Activated CD8-positive, alpha-beta memory T cell treated with anti-CD3 and anti-CD28 coated beads, Interleukin-2, amount 50 U/mL, for 4 hours (primary cell): ENCODE results near the gene ZGPAT.

Experiments
- DNase-seq: peaks from one replicate; pipeline ENCODE4 v3.0.0-alpha.2; 2020

ZGPAT gene

DNA sequence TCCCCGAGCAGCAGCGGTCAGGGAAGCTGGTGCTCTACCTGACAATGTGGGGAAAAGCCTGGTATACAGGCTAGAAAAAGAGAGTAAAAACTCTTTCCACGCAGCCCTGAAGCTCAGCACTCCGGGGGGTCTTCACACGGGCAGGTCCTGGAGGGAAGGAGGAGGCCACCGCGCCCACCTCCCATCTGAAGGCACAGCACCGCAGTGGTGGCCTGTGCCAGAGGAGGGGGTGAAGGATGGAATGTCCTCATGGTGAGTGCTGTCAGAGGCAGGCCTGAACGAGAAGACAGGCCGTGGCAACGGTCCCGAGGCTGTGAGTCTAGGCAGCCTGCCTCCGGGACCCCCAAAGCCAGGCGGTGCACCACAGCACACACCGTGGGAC is 37.6 kb downstream of the ZGPAT start:
- DNase-seq, result no peak

DNA sequence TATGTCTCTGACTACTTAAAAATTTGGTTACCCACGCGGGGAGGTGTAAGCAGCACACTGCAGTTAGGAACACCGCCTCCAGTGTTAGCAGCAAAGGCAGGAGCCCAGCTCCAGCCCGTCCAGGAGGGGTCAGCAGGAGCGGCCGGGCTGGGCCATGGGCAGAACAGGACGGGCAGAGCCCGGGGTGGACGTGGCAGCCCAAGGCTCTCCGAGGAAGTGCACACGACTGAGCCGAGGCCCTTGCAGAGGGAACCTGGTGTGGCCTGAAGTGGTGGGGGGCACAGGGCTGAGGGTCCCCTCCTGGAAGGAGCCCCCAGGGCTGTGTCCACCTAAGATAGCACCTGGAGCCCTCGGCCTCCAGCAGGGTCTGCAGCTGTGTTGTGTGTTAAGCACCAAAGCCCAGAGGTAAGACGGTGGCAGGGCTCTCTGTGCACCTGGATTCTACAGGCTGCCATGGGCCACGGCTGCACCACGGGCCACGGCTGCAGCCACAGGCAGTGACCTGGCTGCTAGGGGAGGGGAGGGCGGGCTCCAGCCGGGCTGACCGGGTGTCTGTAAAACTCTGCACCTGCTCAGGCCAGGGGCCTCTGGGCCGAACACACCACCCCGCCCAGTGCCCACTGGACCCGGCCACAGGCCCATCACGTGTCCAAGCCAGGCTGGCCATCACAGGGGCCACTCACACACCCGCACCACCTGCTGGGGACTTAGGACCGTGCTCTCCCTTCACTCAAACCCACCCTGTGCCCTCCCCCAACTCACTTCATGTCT is 38.3 kb downstream of the ZGPAT start:
- DNase-seq, result no peak

DNA sequence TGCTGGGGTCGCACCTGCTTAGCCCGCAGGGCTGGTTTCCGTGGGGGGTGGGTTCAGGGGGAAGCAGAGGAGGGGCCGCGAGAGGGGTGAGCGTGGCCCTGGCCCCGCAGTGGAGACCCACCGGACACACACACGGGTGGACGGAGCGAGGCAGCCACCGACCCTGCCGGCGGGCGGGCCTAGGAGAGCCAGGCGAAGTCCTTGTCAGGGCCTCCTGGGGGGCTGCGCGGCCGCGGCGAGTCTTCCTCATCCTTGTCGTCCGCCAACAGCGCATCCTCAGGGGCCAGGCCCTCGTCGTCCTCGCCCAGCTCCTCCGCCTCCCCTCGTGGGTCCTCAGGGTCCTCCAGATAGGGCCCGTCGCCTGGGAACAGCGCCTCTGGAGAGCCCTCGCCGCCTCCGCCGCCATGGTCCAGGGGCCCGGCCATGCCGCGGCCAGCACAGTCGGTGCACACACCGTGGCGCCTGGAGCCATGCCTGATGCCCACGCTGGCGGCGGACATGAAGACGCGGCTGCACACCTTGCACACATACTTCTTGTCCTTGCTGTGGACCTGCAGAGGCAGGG is 39.0 kb downstream of the ZGPAT start:
- no peak for DNase-seq

DNA sequence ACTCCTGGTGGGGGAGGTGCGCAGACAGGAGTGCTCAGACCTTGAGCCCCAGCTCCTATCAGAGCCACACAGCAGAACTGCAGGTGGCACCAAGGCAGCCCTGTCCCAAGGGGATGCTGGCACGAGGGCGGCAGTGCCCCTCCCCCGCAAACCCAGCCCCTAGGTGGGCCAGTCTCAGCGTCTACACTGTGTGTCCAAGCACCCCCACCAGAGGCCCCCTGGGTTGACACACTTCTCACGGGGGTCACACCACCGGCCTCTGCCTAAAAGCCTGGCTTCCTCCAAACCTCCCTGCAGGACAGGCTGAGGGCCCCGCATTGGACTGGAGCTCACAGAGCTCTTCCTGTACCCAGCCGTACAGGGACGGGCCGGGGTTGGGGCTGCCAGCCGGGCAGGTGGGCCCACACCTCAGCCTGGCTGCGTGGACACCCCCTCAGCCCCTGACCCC is 39.8 kb downstream of the ZGPAT start:
- DNase-seq, result no peak

DNA sequence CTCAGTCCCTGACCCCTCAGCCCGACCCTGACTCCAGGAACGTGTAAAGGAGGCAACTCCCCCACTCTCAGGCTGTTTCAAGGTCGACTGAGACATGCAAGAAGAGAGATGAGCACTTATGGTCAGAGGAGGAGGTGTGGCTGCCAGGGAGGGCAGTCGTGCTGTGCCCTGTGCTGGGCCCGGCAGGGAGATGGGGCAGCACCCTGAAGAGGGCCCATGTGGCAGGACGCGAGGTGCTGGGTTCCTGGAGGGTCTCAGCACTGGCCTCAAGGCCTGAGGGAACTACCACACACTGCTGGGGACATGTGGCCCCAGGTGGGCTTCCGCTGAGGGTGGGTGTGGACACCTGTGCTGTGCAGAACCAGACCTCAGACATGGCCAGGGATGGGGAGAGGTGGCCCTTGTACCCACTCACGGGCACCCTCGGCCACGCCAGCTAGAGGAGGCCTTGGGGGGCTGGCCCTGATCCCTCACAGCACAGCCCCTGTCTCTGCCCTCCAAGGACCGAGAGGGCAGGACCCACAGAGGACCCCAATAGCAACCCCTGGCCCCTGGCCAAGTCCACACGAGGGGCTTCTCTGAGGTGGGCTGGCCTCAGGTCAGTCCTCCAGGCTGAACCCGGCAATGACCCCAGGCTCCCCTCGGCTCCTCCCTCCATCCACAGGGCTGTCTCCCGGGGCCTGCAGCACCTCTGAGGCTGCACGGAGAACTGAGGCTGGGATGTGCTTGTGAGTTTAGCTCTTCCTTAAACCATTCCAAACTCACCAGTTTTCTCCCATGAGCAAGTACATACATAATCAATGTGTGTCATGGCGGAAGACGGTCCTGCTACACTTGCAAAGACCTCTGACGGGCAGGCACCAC is 40.5 kb downstream of the ZGPAT start:
- DNase-seq, result no peak

DNA sequence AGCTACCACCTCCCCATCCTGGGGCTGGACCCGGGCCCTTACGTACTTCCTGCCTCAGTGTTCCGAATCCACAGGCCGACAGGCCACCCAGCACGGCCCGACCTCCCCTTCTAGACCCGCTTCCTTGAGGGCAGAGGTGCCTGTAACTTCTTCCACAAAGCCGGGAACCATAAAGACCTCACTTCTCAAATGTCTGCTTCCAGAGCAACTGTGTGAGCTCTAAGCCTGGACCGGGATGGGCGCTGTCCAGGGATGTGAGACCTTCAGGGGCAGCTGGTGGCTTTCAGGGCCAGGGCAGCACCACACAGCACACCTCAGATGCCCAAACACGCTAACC is 41.1 kb downstream of the ZGPAT start:
- DNase-seq, result no peak

DNA sequence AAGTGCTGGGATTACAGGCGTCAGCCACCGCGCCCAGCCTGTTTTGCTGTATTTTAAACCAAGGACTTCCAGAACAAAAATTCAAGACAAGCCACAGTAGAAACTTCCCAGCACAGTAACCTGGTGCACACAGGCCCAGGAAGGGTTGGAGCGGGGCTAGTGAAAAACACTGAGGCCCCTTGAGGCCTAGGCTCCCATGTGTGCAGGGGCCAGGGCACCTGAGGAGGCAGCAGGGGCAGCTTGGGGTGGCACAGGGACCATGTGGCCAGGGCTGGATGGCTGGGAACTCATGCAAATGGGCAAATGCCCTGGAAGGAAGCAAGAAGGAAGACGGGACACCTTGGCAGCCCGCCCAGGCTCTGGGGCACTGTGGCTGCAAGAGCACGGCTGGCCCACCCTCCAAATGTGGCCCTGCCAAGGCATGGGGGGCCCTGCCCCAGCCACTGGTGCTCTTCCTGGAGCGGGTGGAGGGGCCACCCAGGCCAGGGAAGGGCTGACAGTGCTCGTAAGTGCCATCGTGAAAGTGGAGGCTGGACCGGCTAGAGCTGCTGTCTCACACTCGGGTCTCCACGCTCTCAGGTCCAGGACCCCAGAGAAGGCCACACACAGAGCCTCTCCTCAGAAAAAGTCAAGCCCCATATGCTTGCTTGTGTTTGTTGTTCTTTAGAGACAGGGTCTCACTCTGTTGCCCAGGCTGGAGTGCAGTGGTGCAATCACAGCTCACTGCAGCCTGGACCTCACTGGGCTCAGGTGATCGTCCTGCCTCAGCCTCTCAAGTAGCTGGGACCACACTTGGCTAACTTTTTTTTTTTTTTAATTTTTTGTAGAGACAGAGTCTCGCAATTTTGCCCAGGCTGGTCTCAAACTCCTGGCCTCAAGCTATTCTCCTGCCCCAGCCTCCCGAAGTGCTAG is 42.0 kb downstream of the ZGPAT start:
- DNase-seq, result no peak

DNA sequence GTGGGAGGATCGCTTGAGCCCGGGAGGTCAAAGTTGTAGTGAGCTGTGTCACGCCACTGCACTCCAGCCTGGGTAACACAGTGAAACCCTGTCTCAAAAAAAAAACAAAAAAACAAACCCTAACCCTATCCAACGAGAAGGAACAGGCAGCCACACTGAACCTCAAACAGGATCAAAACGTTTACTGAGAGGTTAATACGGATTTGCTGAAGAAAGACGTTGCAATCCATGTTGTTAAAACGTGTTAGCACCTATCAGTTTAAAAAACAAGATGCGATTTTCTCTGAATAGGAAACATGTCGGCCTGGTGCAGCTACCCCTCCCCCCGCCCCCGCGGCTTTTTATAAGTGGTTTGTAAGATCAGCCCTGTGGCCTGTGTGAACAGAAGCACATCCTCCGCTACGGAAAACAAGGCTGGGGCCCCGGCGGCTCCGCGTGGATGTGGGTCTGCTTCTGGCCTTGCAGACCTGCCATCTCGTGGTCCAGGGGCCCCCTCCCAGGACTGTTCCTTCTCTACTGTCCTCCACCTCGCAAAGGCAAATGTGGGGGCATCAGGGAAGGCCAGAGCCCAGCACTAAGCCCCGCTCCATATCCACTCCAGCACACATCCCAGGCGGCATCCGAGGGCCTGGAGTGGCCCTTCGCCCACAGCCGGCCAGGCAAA is 43.1 kb downstream of the ZGPAT start:
- DNase-seq, result peak; percentile 60

DNA sequence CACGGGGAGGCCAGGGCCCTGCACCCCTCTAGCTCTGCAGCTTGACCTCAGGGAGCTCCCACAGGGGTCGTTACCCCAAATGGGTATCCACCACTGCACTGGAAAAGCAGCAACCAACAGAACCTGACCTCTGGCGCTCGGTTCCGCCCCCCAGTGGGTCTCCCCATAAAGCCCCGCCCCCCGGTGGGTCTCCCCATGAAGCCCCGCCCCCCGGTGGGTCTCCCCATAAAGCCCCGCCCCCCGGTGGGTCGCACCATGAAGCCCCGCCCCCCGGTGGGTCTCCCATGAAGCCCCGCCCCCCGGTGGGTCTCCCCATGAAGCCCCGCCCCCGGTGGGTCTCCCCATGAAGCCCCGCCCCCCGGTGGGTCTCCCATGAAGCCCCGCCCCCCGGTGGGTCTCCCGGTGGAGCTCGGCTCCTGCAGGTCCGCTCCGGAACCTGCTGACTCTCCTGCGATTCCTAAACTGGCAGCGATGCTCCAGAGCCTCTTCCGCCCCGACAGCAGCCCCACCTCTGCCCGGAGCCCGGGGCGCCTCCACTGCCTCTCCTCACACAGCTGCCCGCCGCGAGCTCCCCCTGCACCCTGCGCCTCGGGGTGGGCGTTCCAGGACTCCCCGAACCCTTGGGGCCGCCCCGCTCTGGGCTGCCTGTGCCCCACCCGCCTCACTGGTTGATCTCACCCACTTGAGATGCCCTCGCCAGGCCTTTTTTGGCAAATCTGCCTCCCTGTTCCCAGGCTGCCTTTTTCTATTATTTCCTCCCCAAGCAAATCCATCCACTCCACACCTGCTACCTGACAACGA is 43.8 kb downstream of the ZGPAT start:
- DNase-seq, result no peak

DNA sequence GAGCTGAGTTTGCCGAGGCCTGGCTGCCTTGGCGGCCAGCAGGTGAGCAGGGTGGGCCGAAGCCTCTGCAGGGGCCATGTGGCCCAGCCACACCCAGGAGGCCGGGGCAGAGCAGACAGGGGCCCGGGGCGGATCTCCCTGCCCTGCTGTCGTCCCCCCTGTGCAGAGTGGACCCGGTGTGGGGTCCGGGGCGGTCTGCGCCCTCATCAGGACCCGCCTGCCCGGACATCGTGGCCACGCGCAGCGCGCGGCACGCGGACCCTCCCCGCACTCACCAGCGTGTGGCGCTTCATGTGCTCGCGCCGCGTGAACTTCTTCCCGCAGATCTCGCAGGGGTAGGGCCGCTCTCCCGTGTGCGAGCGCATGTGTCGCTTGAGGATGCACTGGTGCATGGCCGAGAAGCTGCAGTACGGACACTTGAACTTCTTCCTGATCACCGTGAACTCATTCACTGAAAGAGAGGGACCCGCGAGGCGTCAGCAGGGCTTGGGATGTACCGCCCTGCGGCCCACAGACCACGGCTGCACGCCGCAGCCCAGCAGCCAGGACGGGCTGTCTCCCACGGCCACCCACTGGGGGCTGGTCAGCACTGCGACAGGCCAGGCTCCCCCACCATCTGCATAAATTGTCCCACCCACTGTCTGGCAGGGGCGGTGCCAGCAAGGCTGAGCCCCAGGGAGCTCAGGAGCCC is 44.7 kb downstream of the ZGPAT start:
- DNase-seq, result no peak

DNA sequence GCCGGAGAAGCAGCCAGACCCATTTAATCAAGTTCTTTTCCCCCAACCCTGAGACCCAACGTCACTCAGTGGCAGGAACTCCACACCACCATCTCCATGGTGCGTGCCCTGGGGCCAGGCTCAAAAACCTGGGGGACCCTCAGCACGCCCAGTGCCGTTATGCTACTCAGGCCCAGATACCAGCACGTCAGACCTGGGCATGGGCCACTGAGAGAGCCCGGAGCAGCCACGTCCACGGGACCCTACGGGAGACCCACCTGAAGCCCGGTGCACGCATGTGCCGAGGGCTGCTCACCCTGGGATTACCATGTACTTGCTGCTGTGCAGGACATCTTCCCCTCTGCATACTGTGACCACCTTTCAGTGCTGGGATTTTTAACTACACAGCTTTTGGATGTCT is 45.5 kb downstream of the ZGPAT start:
- no peak for DNase-seq

DNA sequence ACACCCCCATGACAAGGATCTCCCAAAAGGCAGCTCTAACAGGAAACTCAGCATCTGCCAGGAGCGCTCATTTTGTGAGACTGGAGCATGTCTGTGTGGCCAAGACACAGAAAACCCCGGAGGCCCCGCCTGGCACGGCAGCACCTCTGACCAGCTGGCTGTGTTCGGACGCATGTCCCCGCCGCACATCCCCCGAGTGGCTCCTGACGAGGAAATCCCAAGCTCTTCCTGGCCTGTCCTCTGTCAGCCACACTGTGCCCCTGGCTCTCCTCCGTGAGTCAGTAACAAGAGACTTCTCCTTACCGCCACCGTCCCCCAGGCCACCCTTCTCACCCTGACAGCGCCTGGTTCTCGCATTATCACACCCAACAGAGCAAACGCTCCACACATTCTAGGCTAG is 46.2 kb downstream of the ZGPAT start:
- no peak for DNase-seq

DNA sequence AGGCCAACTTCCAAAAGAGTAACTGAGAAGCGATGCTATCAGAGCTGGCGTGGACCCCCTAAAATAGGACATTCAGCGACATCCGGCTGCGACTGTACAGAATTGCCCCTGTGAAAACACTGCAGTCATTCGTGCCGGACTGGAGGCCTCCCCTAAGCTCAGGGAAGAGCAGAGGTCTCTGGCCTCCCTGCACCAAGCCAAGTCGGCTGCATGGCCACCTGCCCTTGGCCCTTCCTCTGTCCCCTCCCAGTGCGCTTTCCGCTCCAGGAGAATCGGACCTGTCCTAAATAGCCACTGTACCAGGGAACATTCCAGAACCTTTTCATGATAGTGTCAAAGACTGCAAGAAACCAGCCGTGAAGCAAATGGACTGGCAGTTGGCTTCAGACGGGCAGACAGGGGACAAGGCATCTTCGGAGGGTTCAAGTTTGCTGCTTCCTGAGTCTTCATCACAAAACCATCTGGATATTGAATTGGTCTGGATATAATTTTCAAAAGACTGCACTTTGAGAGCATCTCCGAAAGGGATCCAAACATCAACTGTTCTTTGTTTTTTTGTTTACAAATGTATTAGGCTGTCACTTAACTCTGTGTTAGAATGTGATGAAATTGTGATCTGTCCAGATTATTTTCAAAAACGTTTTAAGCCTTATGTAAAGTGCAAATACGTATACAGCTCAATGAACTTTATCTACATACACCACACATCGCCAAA is 48.3 kb downstream of the ZGPAT start:
- no peak for DNase-seq

DNA sequence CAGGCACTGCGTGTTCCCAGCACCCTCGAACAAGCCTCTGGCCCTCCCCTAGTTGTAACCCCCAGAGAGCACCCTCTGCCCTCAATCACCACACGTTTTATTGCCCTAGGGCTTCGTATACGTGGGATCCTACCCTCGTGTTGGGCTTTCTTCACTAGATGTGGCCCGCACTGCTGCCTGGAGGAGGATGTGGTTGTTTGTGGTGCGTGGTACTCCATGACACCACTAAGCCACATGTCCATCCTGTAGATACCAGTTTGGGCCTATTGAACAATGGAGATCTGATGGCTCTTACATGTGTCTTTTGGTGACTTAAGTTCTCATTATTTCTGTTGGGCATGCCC is 48.8 kb downstream of the ZGPAT start:
- DNase-seq, result no peak

DNA sequence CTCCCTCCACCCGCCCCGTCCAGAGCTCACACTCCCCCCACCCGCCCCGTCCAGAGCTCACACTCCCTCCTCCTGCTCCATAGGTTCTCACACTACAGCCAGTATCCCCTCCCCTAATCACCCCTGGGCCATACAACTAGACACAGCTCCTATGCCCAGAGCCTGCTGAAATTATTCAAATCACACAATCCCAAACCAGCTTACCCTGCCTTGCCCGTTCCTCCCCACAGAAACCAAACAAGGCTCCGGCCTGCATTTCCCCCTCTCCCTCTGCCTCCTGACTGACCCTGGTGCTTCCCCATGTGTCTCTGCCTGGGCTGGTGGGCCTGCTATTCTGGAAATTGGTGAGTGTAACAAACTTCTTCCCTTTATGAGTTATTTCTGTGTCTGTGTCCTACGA is 50.3 kb downstream of the ZGPAT start:
- DNase-seq, result no peak

DNA sequence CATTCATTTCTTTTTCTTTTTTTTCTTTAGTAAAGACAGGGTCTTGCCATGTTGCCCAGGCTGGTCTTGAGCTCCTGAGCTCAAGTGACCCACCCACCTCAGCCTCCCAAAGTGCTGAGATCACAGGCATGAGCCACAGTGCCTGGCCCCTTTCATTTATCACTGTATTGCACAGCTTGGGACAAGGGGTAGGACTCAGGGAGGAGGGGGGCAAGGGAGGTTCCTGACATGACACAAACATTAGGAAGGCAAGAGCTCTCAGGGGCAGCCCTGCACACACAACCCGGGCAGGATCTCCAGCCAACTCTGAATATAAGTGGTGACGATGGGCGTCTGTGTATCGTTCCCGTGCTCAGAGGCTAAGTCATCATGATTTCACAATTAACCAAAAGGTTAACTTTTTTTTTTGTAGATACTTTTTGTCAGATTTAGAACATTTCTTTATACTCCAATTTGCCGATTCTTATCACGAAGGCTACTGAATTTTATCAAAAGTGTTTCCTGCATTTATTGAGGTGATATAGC is 51.6 kb downstream of the ZGPAT start:
- DNase-seq, result no peak

DNA sequence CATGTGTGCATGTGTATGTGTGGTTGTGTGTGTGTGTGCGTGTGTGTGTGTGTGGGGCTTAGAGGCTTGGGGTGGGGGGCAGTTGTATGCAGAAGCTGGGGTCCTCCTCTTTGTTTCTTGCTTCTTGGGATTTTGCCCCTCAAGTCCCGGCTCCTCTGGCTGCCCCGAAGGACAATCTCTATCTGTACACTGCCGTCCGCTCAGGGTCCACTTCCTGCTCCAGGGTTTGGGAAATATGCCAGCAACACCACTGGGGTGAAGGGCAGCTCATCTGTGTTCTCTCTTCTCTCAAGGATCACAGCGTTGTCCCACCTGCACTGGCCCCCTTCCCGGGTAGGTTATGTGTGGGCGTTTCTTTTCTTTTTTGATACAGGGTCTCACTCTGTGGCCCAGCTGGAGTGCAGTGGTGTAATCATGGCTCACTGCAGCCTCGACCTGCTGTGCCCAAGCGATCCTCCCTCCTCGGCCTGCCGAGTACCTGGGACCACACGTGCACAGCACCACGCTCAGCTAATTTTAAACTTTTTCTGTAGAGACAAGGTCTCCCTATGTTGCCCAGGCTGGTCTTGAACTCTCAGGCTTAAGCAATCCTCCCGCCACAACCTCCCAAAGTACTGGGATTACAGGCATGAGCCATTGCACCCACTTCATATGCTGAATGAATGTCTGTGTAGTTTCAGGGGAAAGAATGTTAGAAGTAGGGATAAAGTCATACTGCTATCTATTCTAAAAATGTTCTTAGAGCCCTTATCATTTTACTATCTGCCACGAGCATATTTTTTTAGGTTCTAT is 57.4 kb downstream of the ZGPAT start:
- no peak for DNase-seq

DNA sequence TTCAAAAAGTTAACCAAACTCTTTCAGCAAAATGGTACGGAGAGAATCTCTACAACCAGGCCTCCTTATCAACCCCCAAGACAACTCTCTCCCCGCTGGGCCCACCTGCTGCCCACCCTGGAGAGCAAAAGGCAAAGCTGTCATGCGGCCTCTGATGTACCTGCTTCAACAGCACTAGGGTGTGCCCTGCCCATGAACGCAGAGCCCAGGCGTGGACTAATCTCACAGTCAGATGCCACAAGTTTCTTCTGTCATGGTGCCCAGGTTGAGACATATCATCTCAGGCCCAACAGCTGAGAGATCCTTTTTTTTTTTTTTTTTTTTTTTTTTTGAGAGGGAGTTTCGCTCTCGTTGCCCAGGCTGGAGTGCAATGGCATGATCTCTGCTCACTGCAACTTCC is 58.1 kb downstream of the ZGPAT start:
- DNase-seq, result no peak

DNA sequence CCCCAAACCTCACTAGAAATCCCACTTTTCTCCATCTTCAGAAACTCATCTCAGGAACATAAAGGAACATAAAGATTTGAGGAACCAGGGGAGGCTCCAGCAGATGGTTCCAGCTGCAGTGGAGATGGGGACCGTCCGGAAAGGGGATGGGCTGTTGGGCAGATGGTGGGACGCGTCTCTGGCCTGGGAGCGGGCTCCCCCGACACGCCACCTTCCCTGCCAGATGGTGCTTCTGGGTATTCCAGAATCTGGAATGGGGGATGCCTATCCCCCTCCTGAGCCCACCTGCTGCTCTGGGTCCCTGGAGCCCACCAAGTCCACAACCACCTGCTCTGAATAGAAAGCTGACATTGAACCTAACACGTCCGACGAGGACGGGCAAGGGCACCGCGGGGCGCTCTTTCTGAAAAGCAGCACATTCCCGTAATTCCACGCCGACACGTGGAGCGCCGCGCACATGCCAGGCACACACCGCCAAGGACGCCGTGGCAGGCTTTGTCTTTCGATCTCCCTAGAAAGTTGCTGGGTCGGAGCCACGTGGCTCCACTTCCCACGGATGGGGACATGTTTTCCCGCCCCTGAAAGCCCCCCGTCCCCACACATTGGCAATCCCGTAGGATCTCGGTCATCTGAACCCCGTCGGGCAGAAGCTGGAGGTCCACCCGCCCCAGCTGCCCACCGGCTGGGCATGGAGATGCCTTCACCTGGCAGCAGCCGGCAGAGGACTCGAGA is 59.0 kb downstream of the ZGPAT start:
- no peak for DNase-seq
